Pons (tissue), 1 donor: ENCODE data around the gene IFNL3.

Experiments used
- DNase-seq: peaks from one replicate; pipeline ENCODE4 v3.0.0-alpha.2; 2016; ENCODE audit warnings: low spot score

The IFNL3 gene

DNA sequence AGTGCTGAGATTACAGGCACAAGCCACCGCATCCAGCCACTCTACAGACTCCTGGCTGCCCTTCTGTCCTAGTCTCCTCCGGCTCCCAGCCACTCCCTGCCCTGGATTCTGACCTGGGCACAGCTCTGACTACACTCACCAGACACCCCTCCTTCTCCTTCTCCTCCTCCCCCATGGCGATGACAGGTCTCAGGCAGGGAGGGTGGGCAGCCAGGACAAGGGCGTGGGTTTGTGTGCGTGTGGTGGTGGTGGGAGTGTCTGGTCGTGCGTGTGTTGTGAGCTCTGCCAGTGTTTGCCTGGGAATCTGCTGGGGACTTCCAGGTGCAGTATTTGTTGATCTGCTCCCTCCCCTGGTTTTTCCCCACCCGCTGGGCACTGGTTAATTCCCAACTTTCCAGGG lies 51.0 kb downstream of the IFNL3 start:
- DNase-seq, result no peak
